ENCODE data around the gene KPNA6.
"Not testable (repeated sequence)": the region's sequence is repeated elsewhere in the genome, so short reads cannot be mapped to it uniquely, and the experiment has no call there.

Gene KPNA6

DNA sequence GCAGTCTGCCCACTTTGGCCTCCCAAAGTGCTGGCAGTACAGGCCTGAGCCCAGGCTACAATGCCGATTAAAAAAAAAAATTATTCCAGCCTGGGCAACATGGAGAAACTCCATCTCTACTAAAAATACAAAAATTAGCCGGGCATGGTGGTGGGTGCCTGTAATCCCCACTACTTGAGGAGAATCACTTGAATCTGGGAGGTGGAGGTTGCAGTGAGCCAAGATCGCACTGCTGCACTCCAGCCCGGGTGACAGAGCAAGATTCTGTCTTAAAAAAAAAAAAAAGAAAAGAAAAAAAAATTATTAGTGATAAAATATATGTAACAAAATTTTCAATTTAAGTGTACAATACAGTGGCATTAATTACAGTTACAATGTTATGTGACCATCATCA lies 35.4 kb downstream of the KPNA6 start:
- not testable (repeated sequence) for DNase-seq

DNA sequence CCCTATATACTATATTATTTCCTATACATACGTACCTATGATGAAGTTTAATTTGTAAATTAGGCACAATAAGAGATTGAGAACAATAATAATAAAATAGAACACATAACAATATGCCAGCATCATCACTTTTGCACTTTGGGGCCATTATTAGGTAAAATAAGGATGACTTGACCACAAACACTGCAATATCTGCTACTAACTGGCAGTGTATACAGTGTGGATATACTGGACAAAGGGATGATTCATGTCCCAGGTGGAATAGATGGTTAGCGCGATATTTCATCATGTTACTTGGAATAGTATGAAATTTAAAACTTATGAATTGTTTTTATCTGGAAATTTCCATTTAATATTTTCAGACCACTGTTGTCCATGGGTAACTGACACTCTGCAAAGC lies 36.2 kb downstream of the KPNA6 start:
- DNase-seq = no peak

DNA sequence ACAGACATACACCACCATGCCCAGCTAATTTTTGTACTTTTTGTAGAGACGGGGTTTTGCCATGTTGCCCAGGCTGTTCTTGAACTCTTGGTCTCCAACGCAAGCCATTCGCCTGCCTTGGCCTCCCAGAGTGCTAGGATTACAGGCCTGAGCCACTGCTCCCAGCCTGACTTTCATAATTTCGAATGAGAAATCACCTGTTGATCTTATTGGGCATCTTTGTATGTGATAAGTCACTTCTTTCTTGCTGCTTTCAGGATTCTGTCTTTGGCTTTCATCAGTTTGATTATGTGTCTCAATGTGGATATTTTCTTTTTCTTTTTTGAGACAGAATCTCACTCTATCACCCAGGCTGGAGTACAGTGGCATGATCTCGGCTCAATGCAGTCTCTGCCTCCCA lies 39.9 kb downstream of the KPNA6 start:
- DNase-seq = not testable (repeated sequence)

DNA sequence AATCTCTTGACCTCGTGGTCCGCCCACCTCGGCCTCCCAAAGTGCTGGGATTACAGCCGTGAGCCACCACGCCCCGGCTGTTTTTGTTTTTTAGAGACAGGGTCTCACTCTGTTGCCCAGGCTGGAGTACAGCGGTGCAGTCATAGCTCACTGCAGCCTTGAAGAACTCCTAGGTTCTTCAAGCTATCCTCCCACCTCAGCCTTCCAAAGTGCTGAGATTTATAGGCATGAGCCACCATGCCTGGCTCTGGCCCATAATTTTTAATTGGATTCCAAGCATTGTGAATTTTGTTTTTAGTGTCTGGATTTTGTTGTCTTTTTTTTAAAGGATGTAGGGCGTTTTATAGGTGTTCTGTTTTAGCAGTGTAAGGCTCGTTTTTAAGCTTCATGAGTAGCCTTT lies 43.0 kb downstream of the KPNA6 start:
- DNase-seq = no peak

DNA sequence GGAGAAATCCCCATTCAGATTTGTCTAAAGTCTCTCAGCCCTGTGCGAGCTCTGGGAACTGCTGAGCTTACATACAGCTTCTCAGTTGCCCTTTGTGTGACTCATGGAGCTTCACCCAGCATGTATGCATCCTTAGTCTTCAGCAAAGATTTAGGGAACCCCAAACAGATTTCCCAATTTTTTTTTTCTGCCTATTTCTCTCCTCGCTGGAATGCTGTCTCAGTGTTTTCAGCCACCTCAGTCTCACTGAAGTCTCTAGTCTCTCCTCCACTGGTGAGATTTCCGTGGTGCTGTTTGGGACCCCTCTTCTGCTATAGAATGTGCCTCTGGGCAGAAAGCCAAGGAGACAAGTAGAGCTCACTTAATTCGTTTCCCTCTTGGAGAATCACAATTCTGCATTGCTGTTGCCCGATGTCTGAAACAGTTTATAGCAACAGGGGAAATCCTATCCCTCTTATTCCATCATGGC lies 43.5 kb downstream of the KPNA6 start:
- DNase-seq = no peak

DNA sequence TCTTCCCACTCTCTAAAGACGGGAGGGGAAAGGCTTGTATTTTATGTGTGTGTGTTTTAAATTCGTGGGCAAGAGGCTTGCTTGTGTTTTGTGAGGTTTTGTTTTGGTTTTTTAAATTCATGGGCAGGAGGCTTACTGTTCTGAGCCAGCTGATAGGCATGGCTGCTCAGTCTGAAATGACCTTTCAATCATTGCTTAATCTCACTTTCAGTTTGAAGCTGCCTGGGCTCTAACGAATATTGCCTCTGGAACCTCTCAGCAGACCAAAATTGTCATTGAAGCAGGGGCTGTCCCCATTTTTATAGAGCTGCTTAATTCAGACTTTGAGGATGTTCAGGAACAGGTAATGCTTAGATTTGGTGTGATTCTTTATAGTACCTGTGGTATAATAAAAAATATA lies 51.3 kb downstream of the KPNA6 start:
- no peak for DNase-seq

DNA sequence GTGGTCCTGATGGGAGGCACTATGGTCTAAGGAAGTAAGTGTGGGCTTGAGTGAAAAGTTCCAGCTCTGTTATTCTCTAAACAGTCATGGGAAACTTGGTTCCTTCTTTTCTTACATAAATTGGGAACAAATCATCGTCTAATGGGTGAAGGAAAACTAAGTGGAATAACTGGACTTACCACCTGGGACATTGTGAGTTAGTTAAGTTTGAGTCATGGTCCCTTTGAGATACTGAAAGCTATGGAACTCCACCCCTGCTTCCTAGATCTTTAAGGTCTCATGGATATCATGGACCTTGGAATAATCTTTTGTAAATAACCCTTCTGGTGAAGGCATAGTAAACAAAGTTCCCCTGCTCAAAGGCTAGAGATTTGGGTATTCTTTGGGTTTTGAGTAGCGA lies 55.5 kb downstream of the KPNA6 start:
- DNase-seq = no peak

DNA sequence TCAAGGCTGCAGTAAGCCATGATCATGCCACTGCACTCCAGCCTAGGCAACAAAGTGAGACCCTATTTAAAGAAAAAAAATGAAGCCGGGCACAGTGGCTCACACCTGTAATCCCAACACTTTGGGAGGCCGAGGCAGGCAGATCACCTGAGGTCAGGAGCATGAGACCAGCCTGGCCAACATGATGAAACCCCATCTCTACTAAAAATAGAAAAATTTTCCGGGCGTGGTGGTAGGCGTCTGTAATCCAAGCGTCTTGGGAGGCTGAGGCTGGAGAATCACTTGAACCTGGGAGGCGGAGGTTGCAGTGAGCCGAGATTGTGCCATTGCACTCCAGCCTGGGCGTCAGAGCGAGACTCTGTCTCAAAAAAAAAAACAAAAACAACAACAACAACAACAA lies 57.8 kb downstream of the KPNA6 start:
- not testable (repeated sequence) for DNase-seq

DNA sequence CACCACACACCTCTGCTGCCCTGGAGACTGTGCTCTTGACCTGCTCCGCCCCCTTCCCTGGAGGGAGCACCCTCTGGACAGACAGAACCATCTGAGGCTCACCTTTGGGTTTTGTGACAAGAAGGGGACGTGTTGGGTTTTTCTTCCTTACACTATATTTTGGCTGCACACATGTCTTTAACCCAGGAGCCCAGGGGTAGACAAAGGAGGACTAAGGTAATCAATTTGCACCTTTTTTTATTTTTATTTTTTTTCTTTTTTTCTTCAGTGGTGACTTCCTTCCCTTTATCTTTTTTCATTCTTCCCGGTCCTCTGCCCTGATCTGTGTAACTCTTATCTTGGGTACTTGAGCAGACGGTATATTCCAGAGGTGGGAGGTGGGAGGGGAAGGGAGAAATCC lies 63.1 kb downstream of the KPNA6 start:
- DNase-seq = no peak

DNA sequence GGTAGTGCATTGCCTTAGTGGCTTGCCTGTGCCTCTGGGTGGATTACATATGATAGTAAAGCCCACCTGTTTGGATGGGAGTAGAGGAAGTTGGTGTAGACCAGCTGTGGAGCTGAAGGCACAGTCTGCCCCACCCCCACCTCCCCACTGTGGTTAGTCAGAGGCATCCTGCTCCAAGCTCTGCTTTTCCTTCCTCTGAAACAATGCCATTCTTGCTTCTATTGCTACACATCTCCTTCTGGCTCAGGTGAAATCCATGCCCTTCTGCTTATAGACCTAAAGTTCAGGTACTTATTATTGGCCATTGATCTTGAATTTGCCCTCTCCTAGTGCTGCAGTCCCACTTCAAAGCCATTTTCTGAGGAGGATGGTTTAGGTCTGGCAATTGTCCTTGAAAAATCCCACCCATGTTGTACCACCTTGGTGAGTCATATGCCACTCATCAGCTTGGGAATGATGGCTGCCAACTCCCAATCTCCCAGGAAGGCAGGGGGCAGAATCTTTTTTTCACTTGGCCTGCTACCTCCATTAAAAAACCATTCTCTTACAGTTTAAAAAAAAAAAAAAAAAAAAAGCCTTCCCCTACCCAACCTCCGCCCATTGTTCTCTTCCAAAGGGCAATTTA lies 64.9 kb downstream of the KPNA6 start:
- DNase-seq = peak in 1 of 2 donors; percentile 27

DNA sequence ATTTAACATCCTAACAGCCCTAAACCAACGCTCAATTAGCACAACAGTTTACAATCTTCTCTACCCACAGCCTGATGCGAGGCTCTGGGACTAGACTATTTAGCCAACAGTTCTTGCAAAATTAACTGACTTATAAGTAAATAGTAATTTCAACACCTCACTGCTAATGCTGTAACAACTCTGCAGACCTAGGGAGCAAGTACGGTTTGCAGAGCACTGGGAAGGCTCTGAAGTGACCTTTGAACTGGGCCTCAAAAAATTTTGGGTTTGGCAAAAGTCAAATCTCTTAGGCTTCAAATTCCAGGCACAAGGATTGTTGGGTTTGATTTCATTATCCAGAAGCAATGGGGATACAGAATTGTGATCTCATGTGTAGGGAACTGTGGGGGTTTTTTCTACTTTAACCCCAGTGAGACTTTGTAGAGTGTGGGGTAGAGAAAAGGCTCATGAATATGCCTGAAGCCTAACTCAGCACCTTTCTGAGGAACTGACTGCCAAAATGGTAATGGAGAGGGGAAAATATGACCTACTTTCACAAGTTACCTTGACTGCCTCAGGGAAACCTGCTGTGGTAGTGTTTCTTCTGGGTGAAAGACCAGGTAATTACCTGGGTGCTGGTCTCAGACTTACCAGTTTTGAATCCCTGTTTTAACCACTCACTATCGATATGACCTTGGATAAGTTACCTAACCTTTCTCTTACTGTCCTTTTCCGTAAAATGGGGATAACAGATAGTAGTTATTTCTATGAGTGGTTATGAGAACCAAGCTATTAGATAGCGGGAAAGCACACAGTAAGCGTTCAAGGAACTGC lies 70.7 kb downstream of the KPNA6 start:
- DNase-seq = no peak

DNA sequence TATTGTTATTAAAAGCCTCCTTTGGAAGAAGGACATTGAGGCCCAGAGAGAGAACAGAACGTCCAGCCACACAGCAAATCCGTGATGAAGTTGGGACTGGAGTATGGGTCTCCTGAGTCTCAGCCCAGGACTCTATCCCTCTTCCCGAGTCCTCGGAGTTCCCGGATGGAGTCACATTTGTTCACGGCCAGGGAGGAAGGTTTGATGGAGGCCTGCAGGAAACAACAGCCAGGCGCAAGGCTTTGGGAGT lies 71.3 kb downstream of the KPNA6 start:
- DNase-seq = no peak

DNA sequence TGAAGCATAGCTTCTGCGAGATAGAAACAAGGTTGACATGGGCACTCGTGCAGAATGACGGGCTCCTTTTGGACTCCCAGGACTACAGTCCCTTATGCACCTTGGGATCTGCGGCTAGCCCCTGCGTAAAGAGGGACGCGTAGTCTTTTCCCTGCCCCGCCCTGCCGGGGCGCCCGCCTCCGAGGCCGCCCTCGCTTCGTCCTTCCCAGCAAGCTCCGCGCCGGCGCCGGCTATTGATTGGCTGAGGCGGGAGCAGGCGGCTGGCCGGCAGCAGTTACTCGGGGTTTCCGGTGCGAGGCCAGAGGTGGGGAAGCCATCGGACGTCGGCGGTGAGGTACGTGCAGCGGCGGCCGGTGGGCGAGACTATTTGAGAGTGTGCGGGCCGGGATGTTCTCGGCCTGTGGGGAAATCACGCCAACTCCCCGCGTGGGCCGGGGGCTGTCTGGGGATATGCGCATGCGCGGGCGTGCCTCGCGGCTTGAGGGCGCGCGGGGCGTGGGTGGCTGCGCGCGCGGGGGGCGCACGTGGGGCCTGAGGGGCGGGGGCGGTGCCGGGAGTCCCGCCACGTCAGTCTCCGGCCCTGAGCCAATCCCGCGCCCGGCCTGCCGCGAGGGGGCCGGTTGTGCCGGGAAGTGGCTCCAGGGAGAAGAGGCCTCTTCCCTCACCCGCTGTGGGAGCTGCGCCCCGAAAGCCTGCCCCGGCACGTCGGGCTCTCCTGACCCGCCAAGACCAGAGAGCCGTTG lies 71.8 kb downstream of the KPNA6 start, which contains the start of gene TXLNA:
Gene TXLNA (plus strand): TSS at position 233 of the 743 bp plus-strand sequence. CDS start 671 bp downstream, outside the sequence.
- DNase-seq = peak; percentile 77 to 99

DNA sequence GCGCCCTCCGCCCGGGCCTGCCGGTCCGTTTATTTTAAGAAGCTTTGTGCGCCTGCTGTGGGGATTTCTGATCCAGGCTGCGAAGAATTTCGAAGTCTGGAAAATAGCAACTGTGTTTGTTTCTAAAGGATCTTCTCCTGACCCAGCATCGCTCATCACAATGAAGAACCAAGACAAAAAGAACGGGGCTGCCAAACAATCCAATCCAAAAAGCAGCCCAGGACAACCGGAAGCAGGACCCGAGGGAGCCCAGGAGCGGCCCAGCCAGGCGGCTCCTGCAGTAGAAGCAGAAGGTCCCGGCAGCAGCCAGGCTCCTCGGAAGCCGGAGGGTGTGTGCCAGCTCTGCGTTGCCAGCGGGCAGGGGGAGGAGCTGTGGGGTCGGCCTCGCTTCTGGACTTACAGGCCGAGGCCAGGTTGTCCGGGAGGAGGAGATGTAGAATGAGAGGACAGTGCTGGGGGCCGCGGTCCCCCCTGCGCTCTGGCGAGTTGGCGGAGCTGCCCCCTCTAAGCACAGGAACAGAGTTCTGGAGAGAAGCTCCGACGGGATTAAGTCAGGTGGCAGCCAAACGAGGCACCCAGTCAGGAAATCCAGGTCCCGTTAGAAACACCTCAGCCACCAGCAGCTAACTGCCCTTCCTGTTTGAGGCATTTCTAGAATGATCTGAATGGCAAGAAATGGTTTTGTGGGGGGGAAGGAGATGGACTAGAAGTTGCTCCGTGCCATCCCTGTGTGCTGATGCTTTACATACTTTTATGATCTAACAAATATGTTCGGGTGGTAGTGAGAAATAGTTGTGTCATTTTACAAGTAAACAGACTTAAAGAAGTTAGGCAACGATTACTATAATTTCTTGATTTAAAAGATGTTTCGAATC lies 72.6 kb downstream of the KPNA6 start:
- peak in 1 of 2 donors; percentile 52 for DNase-seq

DNA sequence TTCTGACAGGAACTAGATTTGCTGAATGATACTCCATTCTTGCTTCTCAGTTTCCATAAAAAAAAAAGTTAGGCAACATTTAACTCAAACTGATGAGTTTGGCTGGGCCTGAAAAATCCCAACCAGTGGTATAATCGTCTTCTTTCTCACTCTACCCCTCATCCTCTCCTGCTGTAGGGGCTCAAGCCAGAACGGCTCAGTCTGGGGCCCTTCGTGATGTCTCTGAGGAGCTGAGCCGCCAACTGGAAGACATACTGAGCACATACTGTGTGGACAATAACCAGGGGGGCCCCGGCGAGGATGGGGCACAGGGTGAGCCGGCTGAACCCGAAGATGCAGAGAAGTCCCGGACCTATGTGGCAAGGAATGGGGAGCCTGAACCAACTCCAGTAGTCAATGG lies 73.2 kb downstream of the KPNA6 start:
- DNase-seq = no peak

DNA sequence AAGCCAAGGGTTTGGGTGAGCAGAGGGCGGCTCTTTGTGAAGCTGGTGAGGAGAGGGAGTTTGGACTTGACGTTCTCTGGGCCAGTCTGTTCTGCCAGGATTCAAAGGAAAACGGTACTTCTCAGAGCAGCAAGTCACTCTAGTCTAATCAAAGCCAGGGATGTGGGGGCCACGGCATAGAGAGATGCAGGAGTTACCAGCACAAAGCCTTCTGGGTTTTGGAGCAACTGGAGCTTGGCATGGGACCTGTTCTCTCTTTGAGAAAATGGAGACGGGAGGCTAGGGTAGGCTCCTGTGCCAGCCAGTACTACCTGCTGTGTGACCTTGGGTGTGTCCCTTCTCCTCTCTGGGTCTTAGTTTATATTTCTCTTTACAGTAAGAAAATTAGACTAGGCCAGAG lies 73.7 kb downstream of the KPNA6 start:
- no peak for DNase-seq

DNA sequence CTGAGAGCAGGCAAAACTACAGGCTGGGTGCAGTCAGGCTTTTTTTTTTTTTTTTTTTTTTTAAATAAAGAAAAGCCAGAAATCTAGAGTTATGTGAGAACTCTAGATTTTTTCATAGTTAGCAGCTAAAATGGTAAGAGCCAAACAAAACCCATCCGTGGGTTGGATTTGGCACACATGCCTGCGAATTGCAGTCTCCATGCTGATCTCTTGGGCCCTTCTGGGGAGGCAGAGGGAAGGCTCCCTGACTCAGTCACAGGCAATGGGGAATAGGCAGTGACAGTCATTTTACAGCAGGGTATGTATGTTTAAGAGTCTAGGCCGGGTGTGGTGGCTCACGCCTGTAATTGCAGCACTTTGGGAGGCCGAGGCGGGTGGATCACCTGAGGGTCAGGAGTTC lies 74.2 kb downstream of the KPNA6 start:
- DNase-seq = no peak

DNA sequence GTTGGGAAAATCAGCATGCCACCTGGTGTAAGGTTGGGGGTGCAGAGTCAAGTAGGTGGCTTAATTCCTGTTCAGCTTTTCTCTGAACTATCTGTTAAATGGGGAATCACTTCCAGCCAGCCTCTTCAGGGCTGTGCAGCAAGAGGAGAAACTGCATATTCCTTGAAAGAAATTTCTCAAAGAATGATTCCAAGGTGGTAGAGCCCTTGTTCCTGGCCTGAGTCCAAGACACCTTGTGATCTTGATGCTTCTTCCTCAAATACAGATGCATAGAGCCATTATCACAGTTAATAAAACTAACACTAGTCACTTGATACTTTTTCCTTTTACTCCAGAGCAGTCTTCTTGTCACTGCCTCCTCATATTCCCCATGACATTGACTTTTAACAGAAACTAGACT lies 76.8 kb downstream of the KPNA6 start:
- no peak for DNase-seq

DNA sequence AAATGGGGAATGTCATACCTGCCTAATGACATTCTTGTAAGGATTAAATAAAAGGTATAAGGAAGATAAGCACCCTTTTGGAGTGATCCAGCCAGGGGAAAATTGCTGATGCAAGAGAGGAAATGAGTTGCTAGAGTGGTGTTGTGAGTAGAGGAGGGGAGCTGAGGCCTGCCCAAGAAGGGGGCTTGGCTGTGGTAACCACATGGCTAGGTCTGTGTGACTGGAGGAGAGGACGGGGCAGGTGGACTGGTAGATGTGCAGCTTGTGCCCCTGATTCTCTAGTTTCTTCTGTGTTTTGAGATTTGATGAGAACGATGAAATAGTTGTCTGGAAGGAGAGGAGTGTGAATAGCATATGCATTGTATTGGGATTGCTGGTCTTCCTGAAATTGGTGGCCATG lies 78.2 kb downstream of the KPNA6 start:
- no peak for DNase-seq

DNA sequence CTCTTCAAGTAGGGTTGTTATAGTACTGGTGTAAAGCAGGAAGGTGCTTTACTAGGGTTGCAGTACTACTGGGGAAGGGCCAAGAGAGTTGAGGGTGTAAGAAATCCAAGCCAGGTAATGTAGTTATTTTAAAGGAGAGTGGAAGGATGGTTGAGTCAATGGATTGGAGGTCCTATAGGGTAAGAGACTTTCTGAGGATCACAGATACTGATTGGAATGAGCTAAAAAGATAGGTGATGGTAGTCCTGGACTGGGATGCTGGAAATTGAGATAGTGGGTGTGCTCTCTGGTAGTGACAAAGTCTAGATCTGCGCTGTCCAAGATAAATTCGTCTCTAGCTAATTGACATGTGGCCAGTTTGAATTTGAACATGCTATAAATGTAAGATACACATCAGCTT lies 78.6 kb downstream of the KPNA6 start:
- no peak for DNase-seq

DNA sequence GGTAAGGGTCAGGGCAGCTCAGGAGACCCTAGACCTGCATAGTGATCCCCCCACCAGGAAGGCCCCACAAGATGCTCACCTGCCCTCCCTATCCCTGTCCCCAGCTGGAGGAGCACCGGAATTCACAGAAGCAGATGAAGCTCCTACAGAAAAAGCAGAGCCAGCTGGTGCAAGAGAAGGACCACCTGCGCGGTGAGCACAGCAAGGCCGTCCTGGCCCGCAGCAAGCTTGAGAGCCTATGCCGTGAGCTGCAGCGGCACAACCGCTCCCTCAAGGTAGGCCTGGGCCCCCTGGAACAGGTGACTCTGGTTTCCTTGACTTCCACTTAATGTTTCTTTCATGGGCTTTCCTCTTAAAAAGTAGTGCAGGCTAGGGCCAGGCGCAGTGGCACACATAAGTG lies 80.0 kb downstream of the KPNA6 start:
- DNase-seq = no peak

DNA sequence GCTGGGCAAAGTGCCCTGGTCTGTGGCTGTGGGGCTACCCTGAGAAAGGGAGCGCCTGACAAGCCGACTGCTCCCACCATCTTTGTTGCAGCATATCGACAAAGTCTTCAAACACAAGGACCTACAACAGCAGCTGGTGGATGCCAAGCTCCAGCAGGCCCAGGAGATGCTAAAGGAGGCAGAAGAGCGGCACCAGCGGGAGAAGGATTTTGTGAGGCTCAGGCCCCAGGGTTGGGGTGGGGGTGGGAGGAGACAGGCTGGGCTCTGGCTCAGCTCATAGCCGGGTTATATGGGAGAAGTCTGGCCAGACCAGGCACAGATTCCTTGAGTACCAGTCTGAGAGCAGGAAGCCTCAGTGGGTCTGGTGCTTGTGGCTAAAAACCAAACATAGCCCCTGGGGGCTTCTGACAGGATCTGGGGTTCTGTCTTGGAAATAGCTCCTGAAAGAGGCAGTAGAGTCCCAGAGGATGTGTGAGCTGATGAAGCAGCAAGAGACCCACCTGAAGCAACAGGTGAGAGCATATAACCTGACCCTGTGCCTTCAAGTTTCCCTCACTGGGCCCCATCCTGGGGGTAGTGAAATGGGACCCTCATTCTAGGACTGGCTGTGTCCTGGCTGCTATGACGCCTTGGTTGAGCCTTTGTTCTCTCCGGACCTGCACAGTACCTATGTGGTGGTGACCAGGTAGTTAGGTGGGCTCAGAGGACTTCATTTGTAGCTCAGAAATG lies 84.5 kb downstream of the KPNA6 start:
- DNase-seq = no peak
